Adrenal gland (tissue), 12 donors: ENCODE measurements around the gene UNC93A. TPM values are rescaled to one million over a fixed set of nuclear protein-coding genes. Genes with fewer than 3 reads are reported as not detected.

ENCODE experiments used
- polyA plus RNA-seq, 3 donors: library from polyadenylated mRNA; stranded (reverse); fragments of 200-250 nt in 2 of 3; fragments of 350-450 nt in 1 of 3; fragmentation: Illumina TruSeq in 1 of 3; extraction: RNeasy Lipid Tissue Mini Kit (QIAGEN cat#74804) in 1 of 3; gene quantifications; one replicate each; pipeline ENCODE4 v1.2.3, GENCODE V29; 2013 to 2014
- total RNA-seq, 9 donors: library from RNA; depleted of rRNA in 4 of 9; stranded (reverse); fragments of >200 nt in 4 of 9; fragments of 120-200 nt in 1 of 9; fragmentation: NEBNext Ultra II Directional in 1 of 9; extraction: Animal tissue kit (Norgen Biotek cat#: 25700) in 1 of 9; gene quantifications; one replicate each; pipeline versions ENCODE4 v1.1.0 to v1.2.4, GENCODE V29; 2013 to 2023
- donor health status: healthy with polysubstance abuse.
- donor health status: Bipolar disorder and iron deficiency.
- donor health status: DM: yes; HTN: yes; CAD: no.
- donor health status: DM: no; HTN: no; CAD: no.
- donor health status: DM: no; HTN: no; CAD: no.
- donor health status: DM: yes; HTN: yes; CAD: no.

The UNC93A gene
- total and polyA plus RNA-seq, 12 donors = not detected

Other genes starting within 250 kb of the UNC93A start
- not detected for gene CCR6, start 168.2 kb upstream of the UNC93A start, total RNA-seq
- gene CCR6, start 168.2 kb upstream of the UNC93A start, polyA plus RNA-seq = not detected
- not detected for gene GPR31, start 133.3 kb upstream of the UNC93A start, total RNA-seq
- not detected for gene GPR31, start 133.3 kb upstream of the UNC93A start, polyA plus RNA-seq
- not detected for gene TTLL2, start 33.8 kb downstream of the UNC93A start, total RNA-seq
- gene TTLL2, start 33.8 kb downstream of the UNC93A start, polyA plus RNA-seq = not detected